T-cell (primary cell): Measurements from ENCODE around the gene ODAD3. TPM values are rescaled to one million over a fixed set of nuclear protein-coding genes. Genes with fewer than 3 reads are reported as not detected.

ENCODE experiments used
- ATAC-seq, 4 experiments: fragments of 200-7000 bp in 3 of 4; fragments of 150-1000 bp in 1 of 4; cut with Tn5 transposase; replicated peaks in 1 of 4; 1 replicate in 3 of 4; 2 replicates in 1 of 4; pipeline ENCODE4 v1.10.0; 2021; ENCODE audit warnings: moderate library complexity in 3 of 4, mild to moderate bottlenecking in 2 of 4, moderate number of reproducible peaks in 1 of 4
- CTCF ChIA-PET, 2 donors: fragments of 300-600 bp; sonication (Branson Sonifier 250); formaldehyde crosslinking; loops; one replicate each; lab custom pipeline; 2022; ENCODE audit warnings: antibody characterized with exemption in 2 of 2; lab: Charles Lee
- POLR2A ChIA-PET, 2 donors: fragments of 300-600 bp; sonication (Branson Sonifier 250); formaldehyde crosslinking; loops; one replicate each; lab custom pipeline; 2022; ENCODE audit warnings: antibody characterized with exemption in 2 of 2; lab: Charles Lee
- DNase-seq, 35 experiments: peaks; one replicate each; pipeline versions ENCODE4 v3.0.0 to v3.0.0-alpha.2; 2013 to 2023
- H3K27ac ChIP-seq: one replicate; pipeline ENCODE4 v1.5.1; 2013; ENCODE audit warnings: low read length
- H3K27me3 ChIP-seq, 2 experiments: replicated peaks in 1 of 2; 1 replicate in 1 of 2; 2 replicates in 1 of 2; pipeline versions ENCODE4 v1.6.1 to v1.7.0; 2013; ENCODE audit warnings: low read length in 1 of 2, mixed read lengths in 1 of 2; ENCODE audit not compliant: control insufficient read depth in 2 of 2, insufficient read depth in 2 of 2; ENCODE audit errors: extremely low read depth in 1 of 2
- H3K36me3 ChIP-seq, 2 donors: 1 replicate in 1 of 2; 2 replicates in 1 of 2; pipeline versions ENCODE4 v1.6.1 to v1.7.0; 2013; ENCODE audit warnings: low read length in 1 of 2; ENCODE audit not compliant: control insufficient read depth in 2 of 2, insufficient read depth in 1 of 2; ENCODE audit errors: extremely low read depth in 1 of 2
- H3K4me1 ChIP-seq, 2 experiments: 1 replicate in 1 of 2; 2 replicates in 1 of 2; pipeline versions ENCODE4 v1.6.1 to v1.7.0; 2013; ENCODE audit warnings: low read length in 2 of 2, mixed read lengths in 1 of 2; ENCODE audit not compliant: insufficient read depth in 2 of 2, control insufficient read depth in 1 of 2; ENCODE audit errors: extremely low read depth in 1 of 2
- H3K4me3 ChIP-seq, 2 donors: 1 replicate in 1 of 2; 2 replicates in 1 of 2; pipeline versions ENCODE4 v1.5.1 to v1.7.0; 2013; ENCODE audit warnings: mild to moderate bottlenecking in 2 of 2, low read length in 1 of 2, moderate library complexity in 1 of 2; ENCODE audit not compliant: control insufficient read depth in 1 of 2; ENCODE audit errors: extremely low read depth in 1 of 2
- H3K9me3 ChIP-seq: 2 replicates; pipeline ENCODE4 v1.7.0; 2013
- H3K27ac Mint-ChIP-seq, 2 donors: one replicate each; pipeline ENCODE4 v1.8.0; 2020 to 2021; ENCODE audit warnings: mild to moderate bottlenecking in 2 of 2, mixed read lengths in 2 of 2
- H3K27me3 Mint-ChIP-seq, 2 donors: one replicate each; pipeline ENCODE4 v1.8.0; 2021 to 2022; ENCODE audit warnings: mixed read lengths in 2 of 2
- H3K36me3 Mint-ChIP-seq: one replicate; pipeline ENCODE4 v1.8.0; 2021; ENCODE audit warnings: mixed read lengths
- H3K4me1 Mint-ChIP-seq, 3 donors: one replicate each; pipeline ENCODE4 v1.8.0; 2020 to 2022; ENCODE audit warnings: mixed read lengths in 3 of 3, mild to moderate bottlenecking in 1 of 3
- H3K4me3 Mint-ChIP-seq, 3 donors: one replicate each; pipeline ENCODE4 v1.8.0; 2020 to 2022; ENCODE audit warnings: mild to moderate bottlenecking in 3 of 3, mixed read lengths in 3 of 3, moderate library complexity in 3 of 3
- H3K9me3 Mint-ChIP-seq, 3 donors: one replicate each; pipeline ENCODE4 v1.8.0; 2020 to 2022; ENCODE audit warnings: mixed read lengths in 3 of 3
- WGBS: methylation state at CpG from one replicate; pipeline ENCODE4 v1.1.5; 2013; ENCODE audit warnings: missing lambda C conversion rate; ENCODE audit not compliant: insufficient coverage; 5-methylcytosine and 5-hydroxymethylcytosine counted together
- total RNA-seq, 35 experiments: library from RNA in 6 of 35; stranded (reverse) in 6 of 35; fragments of 120-200 nt in 1 of 35; gene quantifications; one replicate each; pipeline versions ENCODE4 v1.2.1 to v1.2.4 and lab custom pipeline; 2013 to 2026

The ODAD3 gene
- total RNA-seq, 5 donors from 2014 or later (not counting 1 experiment from before 2014, with no cell fraction given): 0.20 TPM; not detected in 4

GRCh38 chr19:11390933-11391680 is 43.8 kb downstream of the ODAD3 start:
- 80% methylated on average over 2 of the region's 4 CpGs for WGBS
- Histone ChIP-seq H3K4me3 (no peak overlapping the region), H3K27ac (no peak overlapping the region), H3K4me1 (peaks cover 0 to 11% of the 10 kb centered on the region in 2 experiments), H3K9me3 (no peaks in the 10 kb centered on the region), H3K27me3 (peaks cover 0 to 12% of the 10 kb centered on the region in 2 experiments), H3K36me3 (no peaks in the 10 kb centered on the region)
- Mint-ChIP-seq H3K27ac (no peak overlapping the region), H3K4me1 (peaks cover 7 to 10% (median 8%) of the 10 kb centered on the region in 3 donors), H3K36me3 (no peaks in the 10 kb centered on the region), H3K4me3 (no peak overlapping the region), H3K27me3 (peaks cover 4 to 10% of the 10 kb centered on the region in 2 donors), H3K9me3 (peaks cover 0 to 4% (median 0%) of the 10 kb centered on the region in 3 donors)
- DNase-seq (no peak), ATAC-seq (no peak)
- ChIA-PET POLR2A (interaction anchor here (0.6 kb wide), 2 partner anchors 15 to 1132 kb away, joined by 3 to 9 read pairs; no protein-coding TSS in a partner anchor), CTCF (interaction anchor here in 1 of 2 donors (0.7 kb wide), 1 partner anchor 10 kb away, joined by 3 read pairs; no protein-coding TSS in a partner anchor)

GRCh38 chr19:11390359-11390758 is 44.6 kb downstream of the ODAD3 start:
- CTCF ChIA-PET: interaction anchor here in 1 of 2 donors (0.6 kb wide), 1 partner anchor 99 kb away, joined by 3 read pairs; no protein-coding TSS in a partner anchor

GRCh38 chr19:11387162-11388034 is 47.5 kb downstream of the ODAD3 start:
- no peak overlapping the region for H3K27ac Mint-ChIP-seq
- POLR2A ChIA-PET: no interaction called here

More at GRCh38 chr19:11390359-11390758, 44.6 kb downstream of the ODAD3 start:
- ATAC-seq: no peak
- Mint-ChIP-seq H3K27me3 (peaks cover 4 to 8% of the 10 kb centered on the region in 2 donors), H3K4me1 (peaks cover 7 to 10% (median 8%) of the 10 kb centered on the region in 3 donors), H3K27ac (no peak overlapping the region), H3K9me3 (peaks cover 0 to 4% (median 0%) of the 10 kb centered on the region in 3 donors), H3K4me3 (no peak overlapping the region), H3K36me3 (no peaks in the 10 kb centered on the region)
- no peak overlapping the region for H3K27ac ChIP-seq
- H3K4me1 ChIP-seq: peaks cover 0 to 11% of the 10 kb centered on the region in 2 experiments
- peaks cover 0 to 12% of the 10 kb centered on the region in 2 experiments for H3K27me3 ChIP-seq
- H3K9me3 ChIP-seq: no peaks in the 10 kb centered on the region
- WGBS: no CpG with 5 or more reads among the region's 2 CpGs
- no peak overlapping the region for H3K4me3 ChIP-seq
- POLR2A ChIA-PET: interaction anchor here in 1 of 2 donors (0.6 kb wide), 2 partner anchors 62 to 1131 kb away, joined by 8 to 9 read pairs; no protein-coding TSS in a partner anchor
- H3K36me3 ChIP-seq: no peaks in the 10 kb centered on the region
- no peak for DNase-seq

GRCh38 chr19:11384778-11385129 is 50.2 kb downstream of the ODAD3 start:
- Histone ChIP-seq H3K27ac (no peak overlapping the region), H3K27me3 (peaks cover 0 to 43% of the 10 kb centered on the region in 2 experiments), H3K36me3 (no peaks in the 10 kb centered on the region), H3K9me3 (no peaks in the 10 kb centered on the region), H3K4me3 (no peak overlapping the region), H3K4me1 (peaks cover 3 to 55% of the 10 kb centered on the region in 2 experiments)
- WGBS: no CpG with 5 or more reads among the region's 5 CpGs
- H3K27ac Mint-ChIP-seq: no peak overlapping the region
- no peaks in the 10 kb centered on the region for H3K36me3 Mint-ChIP-seq
- ChIA-PET POLR2A (no interaction called here), CTCF (interaction anchor here (0.6 to 0.7 kb wide), 3 partner anchors 10 to 321 kb away, joined by 3 to 8 read pairs (median 3); partner anchors contain the start of gene SWSAP1 (in 1 of the 2))
- no peak for DNase-seq
- peak overlapping the region in 1 of 3 donors; percentile 16 for H3K4me3 Mint-ChIP-seq
- H3K4me1 Mint-ChIP-seq: peaks cover 35 to 41% (median 38%) of the 10 kb centered on the region in 3 donors
- no peak for ATAC-seq
- no peaks in the 10 kb centered on the region for H3K9me3 Mint-ChIP-seq
- H3K27me3 Mint-ChIP-seq: peaks cover 0 to 17% of the 10 kb centered on the region in 2 donors

More at GRCh38 chr19:11387162-11388034, 47.5 kb downstream of the ODAD3 start:
- ATAC-seq (peak in 3 of 4 experiments; percentile 31 to 67 (median 35)), DNase-seq (no peak)
- Histone ChIP-seq H3K4me3 (no peak overlapping the region), H3K27me3 (peaks cover 0 to 32% of the 10 kb centered on the region in 2 experiments), H3K27ac (no peak overlapping the region), H3K36me3 (no peaks in the 10 kb centered on the region), H3K9me3 (no peaks in the 10 kb centered on the region), H3K4me1 (peaks cover 0 to 31% of the 10 kb centered on the region in 2 experiments)
- no peak overlapping the region for H3K4me3 Mint-ChIP-seq
- WGBS: 49% methylated on average over 8 of the region's 19 CpGs
- CTCF ChIA-PET: no interaction called here
- H3K36me3 Mint-ChIP-seq: no peaks in the 10 kb centered on the region
- H3K9me3 Mint-ChIP-seq: peaks cover 0 to 4% (median 0%) of the 10 kb centered on the region in 3 donors
- peaks cover 13 to 20% (median 17%) of the 10 kb centered on the region in 3 donors for H3K4me1 Mint-ChIP-seq
- H3K27me3 Mint-ChIP-seq: peaks cover 0 to 9% of the 10 kb centered on the region in 2 donors

GRCh38 chr19:11383706-11384048 is 51.2 kb downstream of the ODAD3 start:
- H3K36me3 Mint-ChIP-seq: no peaks in the 10 kb centered on the region
- POLR2A ChIA-PET: no interaction called here
- Histone ChIP-seq H3K36me3 (no peaks in the 10 kb centered on the region), H3K27ac (no peak overlapping the region), H3K4me1 (peaks cover 3 to 58% of the 10 kb centered on the region in 2 experiments), H3K9me3 (no peaks in the 10 kb centered on the region), H3K27me3 (peaks cover 0 to 42% of the 10 kb centered on the region in 2 experiments), H3K4me3 (no peak overlapping the region)
- H3K9me3 Mint-ChIP-seq: no peaks in the 10 kb centered on the region
- ATAC-seq (no peak), DNase-seq (no peak)
- no peak overlapping the region for H3K27ac Mint-ChIP-seq
- 8% methylated on average over 8 of the region's 9 CpGs for WGBS
- H3K4me3 Mint-ChIP-seq: peak overlapping the region in 1 of 3 donors; percentile 86
- peaks cover 0 to 17% of the 10 kb centered on the region in 2 donors for H3K27me3 Mint-ChIP-seq
- H3K4me1 Mint-ChIP-seq: peaks cover 36 to 43% (median 38%) of the 10 kb centered on the region in 3 donors
- CTCF ChIA-PET: interaction anchor here (0.5 to 1.4 kb wide), 4 partner anchors 9 to 162 kb away, joined by 3 to 8 read pairs (median 4); partner anchors contain the start of gene SWSAP1 (in 1 of the 2)
